ENCODE data around the gene MAP2K6. TPM values are rescaled to one million over a fixed set of nuclear protein-coding genes. Genes with fewer than 3 reads are reported as not detected.
A peak's percentile ranks its signal among the peaks of the same experiment; 100 is the strongest.

Gene MAP2K6
- polyA plus RNA-seq, 1 donor (not counting 4 experiments of a cell fraction or from before 2014, with no cell fraction given) = 0.39 TPM

- no peak overlapping the region for H3K27ac ChIP-seq (ENCODE audit: control insufficient read depth, insufficient read depth, low read length)
- dilution Hi-C loops (cut with MboI; ENCODE audit: extremely low pct_ligation_motif_present, low sequenced_read_pairs) = no loop called here
- H2AFZ ChIP-seq (ENCODE audit: control insufficient read depth, low read length) = no peak overlapping the region
- no peaks in the 10 kb centered on the region for H3K36me3 ChIP-seq (ENCODE audit: control insufficient read depth in 2 of 2, extremely low read depth in 1 of 2, insufficient read depth in 2 of 2, low read length in 2 of 2)
- no peaks in the 10 kb centered on the region for H3K4me1 ChIP-seq (ENCODE audit: control insufficient read depth, extremely low read depth, insufficient read depth, low read length)
- H3K9me1 ChIP-seq (ENCODE audit: control insufficient read depth, extremely low read depth, insufficient read depth, low read length) = no peaks in the 10 kb centered on the region
- H3K79me2 ChIP-seq (ENCODE audit: control insufficient read depth, insufficient read depth, low read length) = no peaks in the 10 kb centered on the region
- FAIRE-seq (no peak), DNase-seq (ENCODE audit: low read depth, low spot score) (no peak)
- H3K9ac ChIP-seq (ENCODE audit: control insufficient read depth, extremely low read depth, insufficient read depth, low read length) = no peak overlapping the region
- no peak overlapping the region for H3K4me3 ChIP-seq (ENCODE audit: control insufficient read depth in 2 of 3, extremely low read depth in 1 of 3, insufficient read depth in 2 of 3, low read depth in 1 of 3, low read length in 3 of 3)
- no peaks in the 10 kb centered on the region for H4K20me1 ChIP-seq (ENCODE audit: control insufficient read depth, extremely low read depth, insufficient read depth, low read length)
- H3K27me3 ChIP-seq (ENCODE audit: control insufficient read depth, extremely low read depth, insufficient read depth, low read length) = no peaks in the 10 kb centered on the region
- TF ChIP-seq CTCF (optimal IDR thresholded peaks at IDR 0.05 in 1 of 3, IDR thresholded peaks at IDR 0.05 in 1 of 3, conservative IDR thresholded peaks at IDR 0.05 in 1 of 3; ENCODE audit: extremely low read depth in 1 of 3, insufficient read depth in 2 of 3, low read length in 3 of 3) (no peak), EZH2 (IDR thresholded peaks at IDR 0.05; ENCODE audit: low read length) (no peak)
- H3K4me2 ChIP-seq (ENCODE audit: control insufficient read depth, extremely low read depth, insufficient read depth, low read depth, low read length) = no peak overlapping the region
- H3K9me3 ChIP-seq (ENCODE audit: control insufficient read depth, low read depth, low read length) = no peaks in the 10 kb centered on the region
Observed at GRCh38 chr17:69511250-69511649, 96.8 kb downstream of the MAP2K6 start.

DNA sequence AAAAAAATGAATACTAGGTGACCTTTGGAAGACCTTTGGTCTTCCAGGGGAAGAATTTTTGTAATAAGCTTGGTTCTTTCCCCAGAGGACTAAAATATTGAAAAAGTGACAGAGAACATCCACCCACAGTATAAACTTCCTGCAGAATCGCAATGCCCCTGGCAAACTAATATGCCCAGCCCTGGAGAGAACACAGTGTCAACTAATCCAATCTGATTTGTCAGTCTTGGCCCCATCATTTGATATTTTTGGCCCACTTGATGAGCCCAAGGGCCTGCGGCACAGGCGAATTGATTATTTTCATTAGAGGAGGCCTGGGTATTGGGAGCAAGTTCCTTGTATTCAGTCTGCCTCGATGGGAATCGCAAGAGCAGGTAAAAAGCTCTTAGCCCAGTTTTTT lies 98.4 kb downstream of the MAP2K6 start:
- DNase-seq (ENCODE audit: low read depth, low spot score) (no peak), FAIRE-seq (no peak)
- Histone ChIP-seq H3K36me3 (ENCODE audit: control insufficient read depth in 2 of 2, extremely low read depth in 1 of 2, insufficient read depth in 2 of 2, low read length in 2 of 2) (no peaks in the 10 kb centered on the region), H3K4me3 (ENCODE audit: control insufficient read depth in 2 of 3, extremely low read depth in 1 of 3, insufficient read depth in 2 of 3, low read depth in 1 of 3, low read length in 3 of 3) (no peak overlapping the region), H3K27ac (ENCODE audit: control insufficient read depth, insufficient read depth, low read length) (no peak overlapping the region), H3K27me3 (ENCODE audit: control insufficient read depth, extremely low read depth, insufficient read depth, low read length) (no peaks in the 10 kb centered on the region), H3K9me3 (ENCODE audit: control insufficient read depth, low read depth, low read length) (no peaks in the 10 kb centered on the region), H2AFZ (ENCODE audit: control insufficient read depth, low read length) (peak overlapping the region; percentile 27), H3K79me2 (ENCODE audit: control insufficient read depth, insufficient read depth, low read length) (no peaks in the 10 kb centered on the region), H3K9me1 (ENCODE audit: control insufficient read depth, extremely low read depth, insufficient read depth, low read length) (no peaks in the 10 kb centered on the region), H3K4me1 (ENCODE audit: control insufficient read depth, extremely low read depth, insufficient read depth, low read length) (no peaks in the 10 kb centered on the region), H4K20me1 (ENCODE audit: control insufficient read depth, extremely low read depth, insufficient read depth, low read length) (no peaks in the 10 kb centered on the region), H3K9ac (ENCODE audit: control insufficient read depth, extremely low read depth, insufficient read depth, low read length) (no peak overlapping the region), H3K4me2 (ENCODE audit: control insufficient read depth, extremely low read depth, insufficient read depth, low read depth, low read length) (no peak overlapping the region)
- TF ChIP-seq EZH2 (IDR thresholded peaks at IDR 0.05; ENCODE audit: low read length) (no peak), CTCF (optimal IDR thresholded peaks at IDR 0.05 in 1 of 3, IDR thresholded peaks at IDR 0.05 in 1 of 3, conservative IDR thresholded peaks at IDR 0.05 in 1 of 3; ENCODE audit: extremely low read depth in 1 of 3, insufficient read depth in 2 of 3, low read length in 3 of 3) (no peak)
- dilution Hi-C loops (cut with MboI; ENCODE audit: extremely low pct_ligation_motif_present, low sequenced_read_pairs) = no loop called here

Data from keratinocyte (primary cell).